PFSK-1 (cell line): ENCODE measurements around the gene SEMA3F.

Source experiments
- FOXP2 ChIP-seq: optimal IDR thresholded peaks from 2 replicates; pipeline ENCODE3; 2011; ENCODE audit warnings: borderline replicate concordance, control low read depth, inconsistent platforms; ENCODE audit not compliant: insufficient read depth; ENCODE audit errors: extremely low read length, extremely low read depth
- POLR2AphosphoS5 ChIP-seq: IDR thresholded peaks from 2 replicates; pipeline ENCODE4 v1.6.1; 2012; ENCODE audit warnings: low read depth, mild to moderate bottlenecking, control low read depth, low read length, moderate library complexity
- SIN3A ChIP-seq: IDR thresholded peaks from 2 replicates; pipeline ENCODE4 v1.6.1; 2012; ENCODE audit warnings: mild to moderate bottlenecking, low read length, moderate library complexity, borderline replicate concordance; ENCODE audit not compliant: insufficient read depth
- TAF1 ChIP-seq: IDR thresholded peaks from 2 replicates; pipeline ENCODE4 v1.6.1; 2012; ENCODE audit warnings: low read length, control low read depth, borderline replicate concordance; ENCODE audit not compliant: insufficient read depth
- TF ChIP-seq, protein P1 (sequence below), 2 experiments: IDR thresholded peaks; 2 replicates each; pipeline versions ENCODE4 v1.6.1 to v1.8.0; 2011 to 2012; ENCODE audit warnings: low read depth in 2 of 2, low read length in 2 of 2, control low read depth in 1 of 2, inconsistent platforms in 1 of 2, mild to moderate bottlenecking in 1 of 2, moderate library complexity in 1 of 2; ENCODE audit not compliant: insufficient read depth in 1 of 2

The SEMA3F gene

DNA sequence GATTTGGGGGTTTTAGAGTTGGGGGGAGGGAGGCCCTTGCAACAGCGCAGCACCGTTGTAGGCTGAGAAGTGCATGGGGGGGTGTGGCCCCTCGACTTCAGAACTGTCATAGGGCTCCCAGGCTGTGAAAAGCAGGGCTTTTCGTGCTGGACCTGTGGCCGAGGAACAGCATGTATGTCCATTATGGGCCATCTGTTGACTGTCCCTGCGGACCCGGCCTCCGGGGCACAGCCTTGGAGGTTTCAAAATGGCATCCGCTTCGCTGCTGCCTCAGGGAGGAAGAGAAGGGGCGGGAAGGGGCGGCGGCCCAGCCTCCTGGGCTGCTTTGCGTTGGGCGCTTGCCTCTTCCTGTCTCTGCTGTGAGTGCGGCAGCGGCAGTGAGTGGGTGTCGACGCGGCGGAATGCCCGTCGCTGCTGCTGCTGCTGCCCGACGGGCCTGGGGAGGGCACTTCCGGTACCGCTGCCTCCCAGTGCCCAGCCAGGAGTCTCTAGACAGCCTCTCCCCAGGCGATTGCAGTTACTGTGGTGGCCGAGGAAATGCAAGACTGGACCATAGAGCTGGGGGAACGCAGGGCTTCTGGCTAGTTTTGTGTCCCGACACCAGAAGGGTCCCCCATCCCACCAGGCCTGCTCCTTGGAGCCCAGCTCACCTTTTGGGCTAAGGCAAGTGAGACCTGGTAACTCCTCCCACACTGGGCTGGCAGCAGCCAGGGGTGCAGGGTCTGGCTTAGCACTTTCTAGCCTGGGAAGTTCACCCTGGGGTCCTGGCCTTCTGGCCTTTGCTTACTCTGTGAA lies 82.8 kb downstream of the SEMA3F start:
- TF ChIP-seq, protein P1, sequence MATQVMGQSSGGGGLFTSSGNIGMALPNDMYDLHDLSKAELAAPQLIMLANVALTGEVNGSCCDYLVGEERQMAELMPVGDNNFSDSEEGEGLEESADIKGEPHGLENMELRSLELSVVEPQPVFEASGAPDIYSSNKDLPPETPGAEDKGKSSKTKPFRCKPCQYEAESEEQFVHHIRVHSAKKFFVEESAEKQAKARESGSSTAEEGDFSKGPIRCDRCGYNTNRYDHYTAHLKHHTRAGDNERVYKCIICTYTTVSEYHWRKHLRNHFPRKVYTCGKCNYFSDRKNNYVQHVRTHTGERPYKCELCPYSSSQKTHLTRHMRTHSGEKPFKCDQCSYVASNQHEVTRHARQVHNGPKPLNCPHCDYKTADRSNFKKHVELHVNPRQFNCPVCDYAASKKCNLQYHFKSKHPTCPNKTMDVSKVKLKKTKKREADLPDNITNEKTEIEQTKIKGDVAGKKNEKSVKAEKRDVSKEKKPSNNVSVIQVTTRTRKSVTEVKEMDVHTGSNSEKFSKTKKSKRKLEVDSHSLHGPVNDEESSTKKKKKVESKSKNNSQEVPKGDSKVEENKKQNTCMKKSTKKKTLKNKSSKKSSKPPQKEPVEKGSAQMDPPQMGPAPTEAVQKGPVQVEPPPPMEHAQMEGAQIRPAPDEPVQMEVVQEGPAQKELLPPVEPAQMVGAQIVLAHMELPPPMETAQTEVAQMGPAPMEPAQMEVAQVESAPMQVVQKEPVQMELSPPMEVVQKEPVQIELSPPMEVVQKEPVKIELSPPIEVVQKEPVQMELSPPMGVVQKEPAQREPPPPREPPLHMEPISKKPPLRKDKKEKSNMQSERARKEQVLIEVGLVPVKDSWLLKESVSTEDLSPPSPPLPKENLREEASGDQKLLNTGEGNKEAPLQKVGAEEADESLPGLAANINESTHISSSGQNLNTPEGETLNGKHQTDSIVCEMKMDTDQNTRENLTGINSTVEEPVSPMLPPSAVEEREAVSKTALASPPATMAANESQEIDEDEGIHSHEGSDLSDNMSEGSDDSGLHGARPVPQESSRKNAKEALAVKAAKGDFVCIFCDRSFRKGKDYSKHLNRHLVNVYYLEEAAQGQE (IDR thresholded peaks at IDR 0.05; ENCODE audit: insufficient read depth in 1 of 2, low read depth in 2 of 2, low read length in 2 of 2): no peak
- peak; percentile 35; the same call in 1 of the 2 replicates for TF ChIP-seq SIN3A
- TF ChIP-seq TAF1: 0 out of 2 replicates have a peak, but pooled peaks have one; percentile 51
- TF ChIP-seq POLR2AphosphoS5: peak; percentile 23

DNA sequence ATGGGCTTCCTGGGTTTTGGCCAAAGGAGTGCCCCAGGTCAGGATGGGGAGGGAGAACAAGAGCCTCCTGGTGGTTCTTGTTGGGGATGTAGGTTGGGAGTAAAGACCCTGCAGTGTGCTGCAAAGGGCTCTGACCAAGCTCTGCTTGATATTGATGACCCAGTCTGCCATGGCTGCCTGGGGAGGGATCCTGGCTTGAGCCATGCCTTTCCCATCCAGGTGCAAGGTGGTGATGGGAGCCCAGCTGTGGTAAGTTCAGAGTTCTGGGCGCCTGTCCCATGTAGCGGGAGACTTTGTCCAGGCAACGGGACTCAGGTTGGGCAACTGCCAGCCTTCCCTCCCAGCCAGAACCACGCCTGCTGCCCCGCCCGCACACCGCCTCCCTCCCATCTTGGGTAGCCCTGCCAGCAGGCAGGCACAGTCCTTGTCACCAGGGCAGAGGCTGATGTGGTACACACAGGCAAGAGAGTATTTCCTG lies 83.5 kb downstream of the SEMA3F start:
- TF ChIP-seq SIN3A (no peak), POLR2AphosphoS5 (no peak), FOXP2 (no peak), TAF1 (no peak)
- TF ChIP-seq, protein P1 (IDR thresholded peaks at IDR 0.05; ENCODE audit: insufficient read depth in 1 of 2, low read depth in 2 of 2, low read length in 2 of 2): no peak
